B cell (primary cell): ENCODE data around the gene ADARB2. TPM values are rescaled to one million over a fixed set of nuclear protein-coding genes. Genes with fewer than 3 reads are reported as not detected.

Source experiments
- ATAC-seq: fragments of 200-7000 bp; cut with Tn5 transposase; one replicate; pipeline ENCODE4 v1.10.0; 2021; ENCODE audit warnings: low read depth, mild to moderate bottlenecking, moderate number of reproducible peaks, moderate library complexity
- CTCF ChIA-PET: fragments of 350-600 bp; sonication (Branson Sonifier 250); formaldehyde crosslinking; loops from one replicate; lab custom pipeline; 2021; ENCODE audit warnings: antibody characterized with exemption, inconsistent platforms; lab: Charles Lee
- POLR2A ChIA-PET: fragments of 350-600 bp; sonication (Branson Sonifier 250); formaldehyde crosslinking; loops from one replicate; lab custom pipeline; 2021; ENCODE audit warnings: antibody characterized with exemption; lab: Charles Lee
- DNase-seq: peaks from one replicate; pipeline ENCODE4 v3.0.0; 2013
- H2AFZ ChIP-seq: 2 replicates; pipeline ENCODE4 v1.6.1; 2012; ENCODE audit warnings: mild to moderate bottlenecking, low read depth, low read length; ENCODE audit not compliant: insufficient read depth, poor library complexity, severe bottlenecking
- H3K27ac ChIP-seq, 2 donors: 1 replicate in 1 of 2; 2 replicates in 1 of 2; pipeline ENCODE4 v1.5.1; 2012 to 2013; ENCODE audit warnings: low read length in 2 of 2, mild to moderate bottlenecking in 2 of 2, moderate library complexity in 1 of 2
- H3K27me3 ChIP-seq, 4 experiments: fragments of 200-600 bp in 1 of 4; sonication (generic) in 1 of 4; replicated peaks in 1 of 4; 1 replicate in 2 of 4; 2 replicates in 2 of 4; pipeline versions ENCODE4 v1.6.1 to v1.7.0; 2013 to 2016; ENCODE audit warnings: low read length in 3 of 4, mild to moderate bottlenecking in 2 of 4, mixed read lengths in 1 of 4, moderate library complexity in 1 of 4; ENCODE audit not compliant: insufficient read depth in 4 of 4, control insufficient read depth in 3 of 4; ENCODE audit errors: control extremely low read depth in 1 of 4
- H3K36me3 ChIP-seq, 2 experiments: replicated peaks in 1 of 2; 1 replicate in 1 of 2; 2 replicates in 1 of 2; pipeline versions ENCODE4 v1.6.1 to v1.7.1; 2013; ENCODE audit warnings: low read length in 1 of 2; ENCODE audit not compliant: insufficient read depth in 2 of 2, control insufficient read depth in 1 of 2; ENCODE audit errors: control extremely low read depth in 1 of 2, extremely low read depth in 1 of 2
- H3K4me1 ChIP-seq, 2 donors: fragments of 200-600 bp in 1 of 2; sonication (generic) in 1 of 2; 1 replicate in 1 of 2; 2 replicates in 1 of 2; pipeline versions ENCODE4 v1.5.1 to v1.6.1; 2013 to 2017; ENCODE audit warnings: low read length in 2 of 2; ENCODE audit not compliant: control insufficient read depth in 2 of 2, insufficient read depth in 2 of 2
- H3K4me2 ChIP-seq: replicated peaks from 2 replicates; pipeline ENCODE3; 2012; ENCODE audit warnings: mild to moderate bottlenecking, low read depth, low read length; ENCODE audit not compliant: poor library complexity, severe bottlenecking
- H3K4me3 ChIP-seq, 5 experiments: fragments of 200-600 bp in 1 of 5; sonication (generic) in 1 of 5; 1 replicate in 3 of 5; 2 replicates in 2 of 5; pipeline versions ENCODE4 v1.5.1 to v1.7.0; 2011 to 2016; ENCODE audit warnings: low read length in 4 of 5, mild to moderate bottlenecking in 4 of 5, low read depth in 2 of 5, control low read depth in 1 of 5, moderate library complexity in 1 of 5; ENCODE audit not compliant: insufficient read depth in 1 of 5; ENCODE audit errors: control extremely low read depth in 1 of 5, extremely low read depth in 1 of 5
- H3K79me2 ChIP-seq: fragments of 200-600 bp; sonication (generic); one replicate; pipeline ENCODE4 v1.6.0; 2016; ENCODE audit warnings: low read length; ENCODE audit not compliant: control insufficient read depth, insufficient read depth
- H3K9ac ChIP-seq: fragments of 200-600 bp; sonication (generic); 2 replicates; pipeline ENCODE4 v1.6.1; 2017; ENCODE audit warnings: mild to moderate bottlenecking, low read length, moderate library complexity
- H3K9me3 ChIP-seq, 3 donors: one replicate each; pipeline versions ENCODE4 v1.6.1 to v1.7.1; 2013; ENCODE audit warnings: low read length in 2 of 3; ENCODE audit not compliant: control insufficient read depth in 2 of 3, insufficient read depth in 1 of 3; ENCODE audit errors: control extremely low read depth in 1 of 3
- H4K20me1 ChIP-seq: 2 replicates; pipeline ENCODE4 v1.6.0; 2012; ENCODE audit warnings: mild to moderate bottlenecking, low read length; ENCODE audit not compliant: insufficient read depth, control insufficient read depth, poor library complexity, severe bottlenecking
- H3K27ac Mint-ChIP-seq: one replicate; pipeline ENCODE4 v1.8.0; 2021; ENCODE audit warnings: mixed read lengths
- H3K27me3 Mint-ChIP-seq: one replicate; pipeline ENCODE4 v1.8.0; 2021; ENCODE audit warnings: mixed read lengths
- H3K4me1 Mint-ChIP-seq: one replicate; pipeline ENCODE4 v1.8.0; 2021; ENCODE audit warnings: mixed read lengths
- H3K4me3 Mint-ChIP-seq: one replicate; pipeline ENCODE4 v1.8.0; 2021; ENCODE audit warnings: mixed read lengths
- H3K9me3 Mint-ChIP-seq: one replicate; pipeline ENCODE4 v1.8.0; 2022; ENCODE audit warnings: mixed read lengths; ENCODE audit not compliant: insufficient read depth
- CTCF ChIP-seq: fragments of 200-600 bp; IDR thresholded peaks from one replicate; pipeline ENCODE4 v1.8.0; 2022; ENCODE audit warnings: antibody characterized with exemption, mild to moderate bottlenecking
- EZH2 ChIP-seq: IDR thresholded peaks from 2 replicates; pipeline ENCODE4 v1.6.1; 2012; ENCODE audit warnings: borderline replicate concordance, low read depth, mild to moderate bottlenecking, moderate library complexity, low read length; ENCODE audit not compliant: insufficient read depth, poor library complexity, severe bottlenecking
- WGBS: methylation state at CpG from one replicate; pipeline ENCODE4 v1.1.5; 2013; ENCODE audit warnings: missing lambda C conversion rate; ENCODE audit not compliant: insufficient coverage; 5-methylcytosine and 5-hydroxymethylcytosine counted together
- intact Hi-C: fragments of 100-400 bp; cut with micrococcal nuclease; formaldehyde crosslinking; loops from one replicate; pipeline ENCODE4 v1.10.0; 2022
- polyA plus RNA-seq: library from polyadenylated mRNA; depleted of rRNA; stranded (reverse); fragments of >200 nt; gene quantifications from 2 replicates; pipeline ENCODE4 v1.2.3, GENCODE V29; 2012
- total RNA-seq, 2 donors: library from RNA; stranded (reverse); fragments of 120-200 nt in 1 of 2; gene quantifications; 1 replicate in 1 of 2; 2 replicates in 1 of 2; pipeline versions ENCODE4 v1.2.3 to v1.2.4, GENCODE V29; 2013 to 2022

Gene ADARB2
- total and polyA plus RNA-seq, 2 donors (not counting 1 experiment from before 2014, with no cell fraction given) = 0.13 to 0.96 TPM

DNA sequence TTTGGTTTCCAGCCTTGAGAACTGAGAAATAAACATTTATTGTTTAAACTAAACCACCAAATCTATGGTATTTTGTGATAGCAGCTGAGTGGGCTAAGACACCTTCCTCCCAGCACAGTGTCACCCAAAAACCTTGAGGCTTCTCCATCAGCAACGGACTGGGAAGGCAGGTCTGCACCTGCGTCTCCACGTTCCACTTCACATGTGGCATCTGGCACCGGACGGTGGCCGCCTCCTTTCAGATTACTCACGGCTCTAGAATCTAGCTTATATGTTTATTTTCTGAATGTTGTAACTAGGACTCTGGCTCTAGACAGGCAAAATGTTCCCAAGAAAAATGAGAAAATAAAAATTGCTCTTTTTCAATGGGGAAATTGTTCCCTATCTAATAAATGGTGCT, 201.0 kb downstream of the ADARB2 start:
- ChIA-PET POLR2A (no interaction called here), CTCF (no interaction called here)
- WGBS = 90% methylated on average over 7 of the region's 7 CpGs
- ATAC-seq = no peak
- no peaks in the 10 kb centered on the region for H4K20me1 ChIP-seq
- peaks cover 7% of the 10 kb centered on the region for H3K27me3 Mint-ChIP-seq
- no peaks in the 10 kb centered on the region for H3K4me1 ChIP-seq
- intact Hi-C loops = no loop called here
- H3K4me3 ChIP-seq = no peak overlapping the region
- H3K27ac ChIP-seq = no peak overlapping the region
- no peak overlapping the region for H3K27ac Mint-ChIP-seq
- no peak overlapping the region for H3K9ac ChIP-seq
- TF ChIP-seq EZH2 (no peak), CTCF (no peak)
- DNase-seq = no peak
- H3K27me3 ChIP-seq = no peaks in the 10 kb centered on the region
- no peak overlapping the region for H2AFZ ChIP-seq
- no peaks in the 10 kb centered on the region for H3K9me3 Mint-ChIP-seq
- no peaks in the 10 kb centered on the region for H3K79me2 ChIP-seq
- H3K36me3 ChIP-seq = no peaks in the 10 kb centered on the region
- no peak overlapping the region for H3K4me2 ChIP-seq
- H3K4me3 Mint-ChIP-seq = no peak overlapping the region
- H3K9me3 ChIP-seq = no peaks in the 10 kb centered on the region
- no peaks in the 10 kb centered on the region for H3K4me1 Mint-ChIP-seq

DNA sequence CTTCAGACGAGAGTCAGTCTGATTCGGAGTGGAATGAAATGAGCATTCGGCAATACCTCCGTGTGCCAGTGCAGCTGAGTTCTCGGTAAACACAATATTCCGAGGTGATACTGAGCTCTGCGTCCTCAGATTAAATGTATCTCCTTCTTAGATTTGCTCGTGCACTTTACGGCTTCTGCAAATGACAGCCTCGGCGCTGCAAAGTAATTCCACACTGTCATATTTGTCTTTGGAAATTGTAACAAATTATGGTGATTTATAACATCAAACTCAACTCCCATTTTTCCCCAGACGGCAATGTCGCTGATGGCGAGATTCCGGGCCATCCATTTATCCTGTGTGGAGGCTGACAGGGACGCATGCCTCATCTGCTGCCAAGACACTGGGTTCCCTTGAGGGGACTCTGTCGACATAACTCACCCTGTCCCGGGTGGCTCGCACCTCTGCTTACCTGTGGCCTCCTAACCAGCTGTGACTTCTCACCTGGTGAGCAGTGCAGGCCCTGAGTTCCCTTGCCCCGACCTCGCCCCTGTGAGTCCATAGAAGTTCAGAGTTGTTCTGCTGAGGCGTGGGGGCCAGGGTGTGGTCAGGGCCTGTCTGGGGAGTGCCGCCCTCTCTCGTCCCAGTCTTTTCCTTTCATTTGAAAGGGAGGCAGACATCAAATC, 201.9 kb downstream of the ADARB2 start:
- no peaks in the 10 kb centered on the region for H3K27me3 ChIP-seq
- no peak for ATAC-seq
- H4K20me1 ChIP-seq = no peaks in the 10 kb centered on the region
- H3K79me2 ChIP-seq = no peaks in the 10 kb centered on the region
- no peak for DNase-seq
- no peaks in the 10 kb centered on the region for H3K4me1 Mint-ChIP-seq
- no peak for TF ChIP-seq EZH2
- no peak for TF ChIP-seq CTCF
- no peak overlapping the region for H3K9ac ChIP-seq
- CTCF ChIA-PET = no interaction called here
- no peak overlapping the region for H3K27ac ChIP-seq
- H3K27ac Mint-ChIP-seq = no peak overlapping the region
- peaks cover 0 to 6% (median 0%) of the 10 kb centered on the region in 3 donors for H3K9me3 ChIP-seq
- H3K9me3 Mint-ChIP-seq = no peaks in the 10 kb centered on the region
- H3K36me3 ChIP-seq = no peaks in the 10 kb centered on the region
- H3K4me3 ChIP-seq = no peak overlapping the region
- intact Hi-C loops = no loop called here
- POLR2A ChIA-PET = no interaction called here
- no peaks in the 10 kb centered on the region for H3K4me1 ChIP-seq
- H3K27me3 Mint-ChIP-seq = peaks cover 9% of the 10 kb centered on the region
- H2AFZ ChIP-seq = no peak overlapping the region
- 95% methylated on average over 16 of the region's 24 CpGs for WGBS
- H3K4me3 Mint-ChIP-seq = no peak overlapping the region
- no peak overlapping the region for H3K4me2 ChIP-seq
